Fibroblast of villous mesenchyme (primary cell): ENCODE results near the gene NOTCH1. TPM values are rescaled to one million over a fixed set of nuclear protein-coding genes. Genes with fewer than 3 reads are reported as not detected.

Experiments used
- DNase-seq: peaks from one replicate; pipeline ENCODE4 v3.0.0-alpha.2; 2010; ENCODE audit warnings: low read depth
- H3K4me3 ChIP-seq: 2 replicates; pipeline ENCODE4 v1.5.1; 2011; ENCODE audit warnings: low read depth, mild to moderate bottlenecking, low read length
- CTCF ChIP-seq: IDR thresholded peaks from 2 replicates; pipeline ENCODE4 v1.5.1; 2012; ENCODE audit warnings: low read depth, mild to moderate bottlenecking, low read length; ENCODE audit not compliant: insufficient read depth
- total RNA-seq: library from RNA; depleted of rRNA; stranded (reverse); fragments of >200 nt; gene quantifications from 2 replicates; pipeline ENCODE4 v1.2.3, GENCODE V29; 2012

The NOTCH1 gene
- total RNA-seq, 1 donor: 36.7 TPM

GRCh38 chr9:136462664-136463063, 83.2 kb downstream of the NOTCH1 start:
- TF ChIP-seq CTCF: no peak
- no peak overlapping the region for H3K4me3 ChIP-seq
- no peak for DNase-seq

- no peak for TF ChIP-seq CTCF
- no peak for DNase-seq
- H3K4me3 ChIP-seq: no peak overlapping the region
Measured at GRCh38 chr9:136460772-136461325, 85.0 kb downstream of the NOTCH1 start.

- TF ChIP-seq CTCF: no peak
- H3K4me3 ChIP-seq: no peak overlapping the region
- no peak for DNase-seq
Measured at GRCh38 chr9:136459425-136459824, 86.4 kb downstream of the NOTCH1 start.

GRCh38 chr9:136457326-136457725, 88.5 kb downstream of the NOTCH1 start:
- no peak for TF ChIP-seq CTCF
- DNase-seq: no peak
- H3K4me3 ChIP-seq: no peak overlapping the region

- no peak for TF ChIP-seq CTCF
- H3K4me3 ChIP-seq: no peak overlapping the region
- DNase-seq: no peak
Measured at GRCh38 chr9:136456258-136456657, 89.6 kb downstream of the NOTCH1 start.

GRCh38 chr9:136455043-136456002, 90.5 kb downstream of the NOTCH1 start:
- TF ChIP-seq CTCF: no peak
- H3K4me3 ChIP-seq: no peak overlapping the region
- no peak for DNase-seq
